Neutrophil (primary cell): ENCODE data around the gene SLC51B.
"Not testable (repeated sequence)": the region's sequence is repeated elsewhere in the genome, so short reads cannot be mapped to it uniquely, and the experiment has no call there.

Source experiments
- H3K27ac ChIP-seq: fragments of 200-600 bp; sonication (generic); 2 replicates; pipeline ENCODE4 v1.5.1; 2016; ENCODE audit warnings: mild to moderate bottlenecking, moderate library complexity
- H3K27me3 ChIP-seq: fragments of 200-600 bp; sonication (generic); 2 replicates; pipeline ENCODE4 v1.6.0; 2016; ENCODE audit warnings: mild to moderate bottlenecking
- H3K36me3 ChIP-seq: fragments of 200-600 bp; sonication (generic); 2 replicates; pipeline ENCODE4 v1.5.1; 2017
- H3K4me1 ChIP-seq, 2 experiments: fragments of 200-600 bp in 1 of 2; sonication (generic) in 1 of 2; 1 replicate in 1 of 2; 2 replicates in 1 of 2; pipeline versions ENCODE4 v1.5.1 to v1.6.1; 2013 to 2016; ENCODE audit warnings: low read depth in 1 of 2, low read length in 1 of 2, mild to moderate bottlenecking in 1 of 2, moderate library complexity in 1 of 2; ENCODE audit not compliant: control insufficient read depth in 1 of 2, insufficient read depth in 1 of 2
- H3K4me3 ChIP-seq, 2 experiments: fragments of 200-600 bp in 1 of 2; sonication (generic) in 1 of 2; 1 replicate in 1 of 2; 2 replicates in 1 of 2; pipeline ENCODE4 v1.5.1; 2013 to 2016; ENCODE audit warnings: low read depth in 1 of 2, low read length in 1 of 2, mild to moderate bottlenecking in 1 of 2, moderate library complexity in 1 of 2
- H3K9me3 ChIP-seq: fragments of 200-600 bp; sonication (generic); 2 replicates; pipeline ENCODE4 v1.5.1; 2016
- TF ChIP-seq, protein P1 (sequence below): fragments of 200-600 bp; sonication (generic); IDR thresholded peaks from 2 replicates; pipeline ENCODE4 v1.5.1; 2016; ENCODE audit warnings: antibody characterized with exemption

SLC51B gene

DNA sequence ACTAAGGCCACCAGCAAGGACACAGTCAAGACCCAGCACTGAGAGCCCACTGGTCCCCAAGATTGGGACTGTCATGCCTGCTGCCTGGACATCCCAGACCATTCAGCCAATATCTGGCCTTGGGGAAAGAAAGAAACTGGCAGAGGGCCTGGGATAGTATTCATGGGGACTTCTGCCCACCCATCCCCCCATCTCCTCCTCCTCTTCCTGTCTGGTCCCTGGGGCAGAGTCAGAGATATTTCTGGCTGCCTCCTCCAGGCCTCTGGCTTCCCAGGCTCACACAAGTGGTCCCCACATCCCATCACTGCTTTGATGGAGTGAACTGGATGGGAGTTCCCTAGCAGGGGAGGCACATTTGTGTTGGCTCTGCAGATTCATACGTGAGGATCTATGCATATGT, 26.8 kb downstream of the SLC51B start:
- TF ChIP-seq, protein P1, sequence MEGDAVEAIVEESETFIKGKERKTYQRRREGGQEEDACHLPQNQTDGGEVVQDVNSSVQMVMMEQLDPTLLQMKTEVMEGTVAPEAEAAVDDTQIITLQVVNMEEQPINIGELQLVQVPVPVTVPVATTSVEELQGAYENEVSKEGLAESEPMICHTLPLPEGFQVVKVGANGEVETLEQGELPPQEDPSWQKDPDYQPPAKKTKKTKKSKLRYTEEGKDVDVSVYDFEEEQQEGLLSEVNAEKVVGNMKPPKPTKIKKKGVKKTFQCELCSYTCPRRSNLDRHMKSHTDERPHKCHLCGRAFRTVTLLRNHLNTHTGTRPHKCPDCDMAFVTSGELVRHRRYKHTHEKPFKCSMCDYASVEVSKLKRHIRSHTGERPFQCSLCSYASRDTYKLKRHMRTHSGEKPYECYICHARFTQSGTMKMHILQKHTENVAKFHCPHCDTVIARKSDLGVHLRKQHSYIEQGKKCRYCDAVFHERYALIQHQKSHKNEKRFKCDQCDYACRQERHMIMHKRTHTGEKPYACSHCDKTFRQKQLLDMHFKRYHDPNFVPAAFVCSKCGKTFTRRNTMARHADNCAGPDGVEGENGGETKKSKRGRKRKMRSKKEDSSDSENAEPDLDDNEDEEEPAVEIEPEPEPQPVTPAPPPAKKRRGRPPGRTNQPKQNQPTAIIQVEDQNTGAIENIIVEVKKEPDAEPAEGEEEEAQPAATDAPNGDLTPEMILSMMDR = no peak
- Histone ChIP-seq H3K4me3 (no peak overlapping the region), H3K4me1 (no peaks in the 10 kb centered on the region), H3K27me3 (peaks cover 76% of the 10 kb centered on the region), H3K27ac (no peak overlapping the region), H3K9me3 (no peaks in the 10 kb centered on the region), H3K36me3 (no peaks in the 10 kb centered on the region)

GRCh38 chr15:65072617-65073016, 27.4 kb downstream of the SLC51B start:
- Histone ChIP-seq H3K4me1 (no peaks in the 10 kb centered on the region), H3K27me3 (peaks cover 76% of the 10 kb centered on the region), H3K4me3 (no peak overlapping the region), H3K9me3 (no peaks in the 10 kb centered on the region), H3K27ac (no peak overlapping the region), H3K36me3 (no peaks in the 10 kb centered on the region)
- TF ChIP-seq, protein P1 = no peak

- not testable (repeated sequence) for H3K27ac ChIP-seq, H3K36me3 ChIP-seq, H3K4me3 ChIP-seq, H3K9me3 ChIP-seq, H3K4me1 ChIP-seq
- peaks cover 76% of the 10 kb centered on the region for H3K27me3 ChIP-seq
Measured at GRCh38 chr15:65074946-65075345, 29.8 kb downstream of the SLC51B start.

DNA sequence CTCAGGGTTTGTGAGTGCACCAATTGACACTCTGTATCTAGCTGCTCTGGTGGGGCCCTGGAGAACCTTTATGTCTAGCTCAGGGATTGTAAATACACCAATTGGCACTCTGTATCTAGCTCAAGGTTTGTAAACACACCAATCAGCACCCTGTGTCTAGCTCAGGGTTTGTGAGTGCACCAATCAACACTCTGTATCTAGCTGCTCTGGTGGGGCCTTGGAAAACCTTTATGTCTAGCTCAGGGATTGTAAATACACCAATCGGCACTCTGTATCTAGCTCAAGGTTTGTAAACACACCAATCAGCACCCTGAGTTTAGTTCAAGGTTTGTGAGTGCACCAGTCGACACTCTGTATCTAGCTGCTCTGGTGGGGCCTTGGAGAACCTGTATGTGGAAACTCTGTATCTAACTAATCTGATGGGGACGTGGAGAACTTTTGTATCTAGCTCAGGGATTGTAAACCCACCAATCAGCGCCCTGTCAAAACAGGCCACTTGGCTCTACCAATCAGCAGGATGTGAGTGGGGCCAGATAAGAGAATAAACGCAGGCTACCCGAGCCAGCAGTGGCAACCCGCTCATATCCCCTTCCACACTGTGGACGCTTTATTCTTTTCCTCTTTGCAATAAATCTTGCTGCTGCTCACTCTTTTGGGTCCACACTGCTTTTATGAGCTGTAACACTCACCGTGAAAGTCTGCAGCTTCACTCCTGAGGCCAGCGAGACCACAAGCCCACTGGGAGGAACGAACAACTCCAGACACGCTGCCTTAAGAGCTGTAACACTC, 30.6 kb downstream of the SLC51B start:
- H3K27ac ChIP-seq = not testable (repeated sequence)

DNA sequence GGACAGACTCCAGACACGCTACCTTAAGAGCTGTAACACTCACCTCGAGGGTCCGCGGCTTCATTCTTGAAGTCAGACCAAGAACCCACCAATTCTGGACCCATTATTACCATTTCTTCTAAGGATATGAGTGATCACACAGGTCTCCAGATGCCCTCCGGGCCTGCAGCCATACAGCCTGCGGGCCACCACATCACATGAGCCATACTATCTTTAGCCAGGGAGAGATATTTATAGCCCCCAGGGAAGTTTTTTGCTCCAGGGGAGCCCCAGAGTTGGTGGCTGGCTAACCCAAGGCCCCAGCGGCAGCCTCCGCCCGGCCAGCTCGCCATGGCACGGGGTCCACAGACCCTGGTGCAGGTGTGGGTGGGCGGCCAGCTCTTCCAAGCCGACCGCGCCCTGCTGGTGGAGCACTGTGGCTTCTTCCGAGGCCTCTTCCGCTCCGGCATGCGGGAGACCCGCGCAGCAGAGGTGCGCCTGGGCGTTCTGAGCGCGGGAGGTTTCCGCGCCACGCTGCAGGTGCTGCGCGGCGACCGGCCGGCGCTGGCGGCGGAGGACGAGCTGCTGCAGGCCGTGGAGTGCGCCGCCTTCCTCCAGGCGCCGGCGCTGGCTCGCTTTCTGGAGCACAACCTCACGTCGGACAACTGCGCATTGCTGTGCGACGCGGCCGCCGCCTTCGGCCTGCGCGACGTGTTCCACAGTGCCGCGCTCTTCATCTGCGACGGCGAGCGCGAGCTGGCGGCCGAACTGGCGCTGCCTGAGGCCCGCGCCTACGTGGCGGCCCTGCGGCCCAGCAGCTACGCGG, 31.5 kb downstream of the SLC51B start, which contains the start of gene KBTBD13:
Gene KBTBD13, plus strand, starts transcription at position 261 of the 805 bp plus-strand sequence. Its CDS starts 70 bp downstream, at position 331.
- H3K4me1 ChIP-seq = peaks cover 0 to 4% of the 10 kb centered on the region in 2 experiments
- no peak within 1 kb of the TSS for H3K27ac ChIP-seq
- no peaks in the 10 kb centered on the region for H3K9me3 ChIP-seq
- H3K36me3 ChIP-seq = no peaks in the 10 kb centered on the region
- H3K27me3 ChIP-seq = peaks cover 76% of the 10 kb centered on the region
- H3K4me3 ChIP-seq = no peak within 1 kb of the TSS
- TF ChIP-seq, protein P1 = no peak

More for the DNA sequence above, 30.6 kb downstream of the SLC51B start:
- H3K9me3 ChIP-seq, H3K36me3 ChIP-seq, H3K4me3 ChIP-seq, H3K4me1 ChIP-seq: not testable (repeated sequence)
- peaks cover 76% of the 10 kb centered on the region for H3K27me3 ChIP-seq

- TF ChIP-seq, protein P1 = no peak
- Histone ChIP-seq H3K9me3 (no peaks in the 10 kb centered on the region), H3K27me3 (peaks cover 80% of the 10 kb centered on the region), H3K27ac (no peak overlapping the region), H3K36me3 (no peaks in the 10 kb centered on the region), H3K4me3 (no peak overlapping the region), H3K4me1 (peaks cover 0 to 4% of the 10 kb centered on the region in 2 experiments)
Measured at GRCh38 chr15:65077291-65077980, 32.2 kb downstream of the SLC51B start.
